Neural progenitor cell (in vitro differentiated cells): ENCODE results near the gene PTPA. TPM values are rescaled to one million over a fixed set of nuclear protein-coding genes. Genes with fewer than 3 reads are reported as not detected.
"Not testable (repeated sequence)": the region's sequence is repeated elsewhere in the genome, so short reads cannot be mapped to it uniquely, and the experiment has no call there.

Experiments
- DNase-seq: peaks from one replicate; pipeline ENCODE4 v3.0.0-alpha.2; 2016; ENCODE audit warnings: low spot score
- H2AFZ ChIP-seq: fragments of 200-600 bp; sonication (generic); replicated peaks from 2 replicates; pipeline ENCODE4 v1.6.1; 2016; ENCODE audit warnings: antibody characterized with exemption
- H3F3A ChIP-seq: fragments of 200-600 bp; sonication (generic); 2 replicates; pipeline ENCODE4 v1.6.1; 2016; ENCODE audit warnings: antibody characterized with exemption, low read depth
- H3K27ac ChIP-seq: fragments of 200-600 bp; sonication (generic); 2 replicates; pipeline ENCODE4 v1.5.1; 2016; ENCODE audit warnings: mild to moderate bottlenecking
- H3K27me3 ChIP-seq: fragments of 200-600 bp; sonication (generic); 2 replicates; pipeline ENCODE4 v1.6.1; 2016; ENCODE audit warnings: mild to moderate bottlenecking, moderate library complexity
- H3K36me3 ChIP-seq: fragments of 200-600 bp; sonication (generic); 2 replicates; pipeline ENCODE4 v1.5.1; 2016
- H3K4me1 ChIP-seq: fragments of 200-600 bp; sonication (generic); 2 replicates; pipeline ENCODE4 v1.6.1; 2016; ENCODE audit warnings: mixed run types
- H3K4me2 ChIP-seq: fragments of 200-600 bp; sonication (generic); 2 replicates; pipeline ENCODE4 v1.6.1; 2016
- H3K4me3 ChIP-seq: fragments of 200-600 bp; sonication (generic); 2 replicates; pipeline ENCODE4 v1.5.1; 2016
- H3K79me2 ChIP-seq: fragments of 200-600 bp; sonication (generic); 2 replicates; pipeline ENCODE4 v1.6.1; 2016; ENCODE audit warnings: low read depth
- H3K9ac ChIP-seq: fragments of 200-600 bp; sonication (generic); 2 replicates; pipeline ENCODE4 v1.6.1; 2016
- H3K9me3 ChIP-seq: fragments of 200-600 bp; sonication (generic); 2 replicates; pipeline ENCODE4 v1.5.1; 2016; ENCODE audit warnings: low read depth
- H4K20me1 ChIP-seq: fragments of 200-600 bp; sonication (generic); 2 replicates; pipeline ENCODE4 v1.6.1; 2016; ENCODE audit warnings: low read depth
- H3K27ac Mint-ChIP-seq: 3 replicates; pipeline ENCODE4 v1.8.0; 2021; ENCODE audit warnings: mixed read lengths
- H3K27me3 Mint-ChIP-seq: 2 replicates; pipeline ENCODE4 v1.8.0; 2022; ENCODE audit warnings: low read depth, mild to moderate bottlenecking, inconsistent platforms, moderate library complexity, mixed read lengths; ENCODE audit not compliant: insufficient read depth
- H3K36me3 Mint-ChIP-seq: 3 replicates; pipeline ENCODE4 v1.8.0; 2021; ENCODE audit warnings: mixed read lengths
- H3K4me1 Mint-ChIP-seq: 3 replicates; pipeline ENCODE4 v1.8.0; 2021; ENCODE audit warnings: mixed read lengths
- H3K4me3 Mint-ChIP-seq: 3 replicates; pipeline ENCODE4 v1.8.0; 2021; ENCODE audit warnings: mild to moderate bottlenecking, moderate library complexity, mixed read lengths
- H3K9me3 Mint-ChIP-seq: 3 replicates; pipeline ENCODE4 v1.8.0; 2020; ENCODE audit warnings: mixed read lengths
- CTCF ChIP-seq: fragments of 200-600 bp; sonication (generic); IDR thresholded peaks from 2 replicates; pipeline ENCODE4 v1.5.1; 2017; ENCODE audit warnings: antibody characterized with exemption, mild to moderate bottlenecking
- EZH2 ChIP-seq: fragments of 200-600 bp; sonication (generic); IDR thresholded peaks from 2 replicates; pipeline ENCODE4 v1.6.1; 2017; ENCODE audit warnings: antibody characterized with exemption, mild to moderate bottlenecking, moderate library complexity
- EZH2phosphoT487 ChIP-seq: fragments of 200-600 bp; sonication (generic); IDR thresholded peaks from 2 replicates; pipeline ENCODE4 v1.6.1; 2017; ENCODE audit warnings: antibody characterized with exemption
- total RNA-seq: library from RNA; depleted of rRNA; stranded (reverse); fragments of >200 nt; gene quantifications from 2 replicates; pipeline ENCODE4 v1.2.3, GENCODE V29; 2015; ENCODE audit warnings: low replicate concordance

Gene PTPA
- total RNA-seq, 1 donor from 2014 or later = 82.4 TPM

GRCh38 chr9:129122133-129122532, 10.9 kb downstream of the PTPA start:
- Mint-ChIP-seq H3K4me1 (peaks cover 15% of the 10 kb centered on the region), H3K27ac (no peak overlapping the region), H3K9me3 (no peaks in the 10 kb centered on the region), H3K27me3 (no peaks in the 10 kb centered on the region), H3K36me3 (peaks cover 20% of the 10 kb centered on the region), H3K4me3 (no peak overlapping the region)
- no peak overlapping the region for H3K9ac ChIP-seq
- no peak for DNase-seq
- no peak overlapping the region for H3K27ac ChIP-seq
- no peak for TF ChIP-seq EZH2
- no peak for TF ChIP-seq EZH2phosphoT487
- TF ChIP-seq CTCF = no peak
- peaks cover 45% of the 10 kb centered on the region for H3K79me2 ChIP-seq
- H3K27me3 ChIP-seq = no peaks in the 10 kb centered on the region
- H3K4me2 ChIP-seq = no peak overlapping the region
- no peaks in the 10 kb centered on the region for H3K9me3 ChIP-seq
- H3K36me3 ChIP-seq = no peaks in the 10 kb centered on the region
- H2AFZ ChIP-seq = no peak overlapping the region
- H4K20me1 ChIP-seq = no peaks in the 10 kb centered on the region
- no peak overlapping the region for H3K4me3 ChIP-seq
- peaks cover 27% of the 10 kb centered on the region for H3F3A ChIP-seq
- peaks cover 15% of the 10 kb centered on the region for H3K4me1 ChIP-seq

GRCh38 chr9:129122976-129123375, 11.8 kb downstream of the PTPA start:
- not testable (repeated sequence) for H2AFZ ChIP-seq, H3K9me3 ChIP-seq, H3K4me3 Mint-ChIP-seq, H3K9me3 Mint-ChIP-seq, H3K4me2 ChIP-seq, DNase-seq, H3K9ac ChIP-seq, H3K27ac ChIP-seq, H3K36me3 ChIP-seq, H3K27ac Mint-ChIP-seq, H3K4me3 ChIP-seq, H4K20me1 ChIP-seq, H3K27me3 Mint-ChIP-seq, H3K27me3 ChIP-seq
- Mint-ChIP-seq H3K36me3 (peaks cover 20% of the 10 kb centered on the region), H3K4me1 (peaks cover 23% of the 10 kb centered on the region)
- peaks cover 24% of the 10 kb centered on the region for H3K4me1 ChIP-seq
- H3K79me2 ChIP-seq = peaks cover 39% of the 10 kb centered on the region
- peaks cover 36% of the 10 kb centered on the region for H3F3A ChIP-seq

- Mint-ChIP-seq H3K9me3 (no peaks in the 10 kb centered on the region), H3K36me3 (peaks cover 18% of the 10 kb centered on the region), H3K4me1 (peaks cover 23% of the 10 kb centered on the region), H3K4me3 (no peak overlapping the region), H3K27me3 (peaks cover 3% of the 10 kb centered on the region), H3K27ac (peak overlapping the region; percentile 65)
- DNase-seq = no peak
- H4K20me1 ChIP-seq = no peaks in the 10 kb centered on the region
- no peaks in the 10 kb centered on the region for H3K9me3 ChIP-seq
- no peak overlapping the region for H3K4me3 ChIP-seq
- peaks cover 45% of the 10 kb centered on the region for H3F3A ChIP-seq
- no peak overlapping the region for H3K9ac ChIP-seq
- H2AFZ ChIP-seq = no peak overlapping the region
- no peaks in the 10 kb centered on the region for H3K36me3 ChIP-seq
- H3K4me1 ChIP-seq = peaks cover 25% of the 10 kb centered on the region
- peak overlapping the region; percentile 95 for H3K27ac ChIP-seq
- H3K4me2 ChIP-seq = no peak overlapping the region
- peaks cover 35% of the 10 kb centered on the region for H3K79me2 ChIP-seq
- H3K27me3 ChIP-seq = no peaks in the 10 kb centered on the region
- TF ChIP-seq EZH2phosphoT487 (no peak), CTCF (no peak), EZH2 (no peak)
Measured at GRCh38 chr9:129124506-129125069, 13.4 kb downstream of the PTPA start.

- Histone ChIP-seq H3F3A (peaks cover 47% of the 10 kb centered on the region), H3K9me3 (no peaks in the 10 kb centered on the region), H3K9ac (no peak overlapping the region), H3K27ac (peak overlapping the region; percentile 95), H3K36me3 (peaks cover under 1% of the 10 kb centered on the region), H4K20me1 (no peaks in the 10 kb centered on the region), H3K4me3 (no peak overlapping the region), H3K27me3 (no peaks in the 10 kb centered on the region), H3K79me2 (peaks cover 32% of the 10 kb centered on the region), H3K4me2 (peak overlapping the region; percentile 70), H2AFZ (no peak overlapping the region), H3K4me1 (peaks cover 25% of the 10 kb centered on the region)
- peaks cover 3% of the 10 kb centered on the region for H3K27me3 Mint-ChIP-seq
- peaks cover 23% of the 10 kb centered on the region for H3K4me1 Mint-ChIP-seq
- H3K36me3 Mint-ChIP-seq = peaks cover 16% of the 10 kb centered on the region
- DNase-seq = no peak
- no peaks in the 10 kb centered on the region for H3K9me3 Mint-ChIP-seq
- no peak overlapping the region for H3K4me3 Mint-ChIP-seq
- TF ChIP-seq EZH2phosphoT487 (no peak), EZH2 (no peak), CTCF (no peak)
- H3K27ac Mint-ChIP-seq = no peak overlapping the region
Measured at GRCh38 chr9:129125478-129125877, 14.3 kb downstream of the PTPA start.
